ENCODE results near the gene CCL5. TPM values are rescaled to one million over a fixed set of nuclear protein-coding genes. Genes with fewer than 3 reads are reported as not detected.

The CCL5 gene
- total and polyA plus RNA-seq, 10 of the 15 experiments (the other 5 are each of a cell fraction or from before 2014, with no cell fraction given) = 45.7 to 186 (median 90.8) TPM

GRCh38 chr17:35842239-35842638 is 37.9 kb downstream of the CCL5 start (continued):
- no peak for TF ChIP-seq FOXM1 (IDR thresholded peaks at IDR 0.05; ENCODE audit: low read depth, low read length)

GRCh38 chr17:35841505-35841904 is 38.7 kb downstream of the CCL5 start:
- no TSS peak for BruUV-seq (replicated peaks)
- intact Hi-C loops (cut with micrococcal nuclease; ENCODE audit: unreplicated experiment) (no loop called here), in situ Hi-C loops (cut with MboI) (no loop called here)
- Histone ChIP-seq H3K27ac (ENCODE audit: control insufficient read depth, insufficient read depth) (no peak overlapping the region), H3K4me2 (ENCODE audit: control insufficient read depth, insufficient read depth) (no peak overlapping the region), H4K20me1 (ENCODE audit: control insufficient read depth, insufficient read depth) (no peaks in the 10 kb centered on the region), H3K4me1 (ENCODE audit: control insufficient read depth, insufficient read depth, low read length) (no peaks in the 10 kb centered on the region), H3K9me3 (replicated peaks; ENCODE audit: control insufficient read depth, insufficient read depth, low read length) (no peaks in the 10 kb centered on the region), H3K79me2 (ENCODE audit: control insufficient read depth, insufficient read depth, low read length) (no peaks in the 10 kb centered on the region), H3K9ac (ENCODE audit: control insufficient read depth, insufficient read depth, low read length) (no peak overlapping the region), H2AFZ (ENCODE audit: control insufficient read depth, low read depth, low read length) (no peak overlapping the region), H3K4me3 (no peak overlapping the region), H3K27me3 (replicated peaks in 1 of 2; ENCODE audit: control insufficient read depth in 2 of 2, insufficient read depth in 2 of 2, low read length in 1 of 2) (no peaks in the 10 kb centered on the region), H3K36me3 (ENCODE audit: control insufficient read depth in 2 of 2, insufficient read depth in 2 of 2, low read length in 1 of 2) (peaks cover 8 to 47% of the 10 kb centered on the region in 2 experiments)
- ChIA-PET SMC1A (ENCODE audit: uncharacterized antibody, unreplicated experiment) (interaction anchor here (0.5 to 1.9 kb wide), 6 partner anchors 15 to 128 kb away, joined by 3 to 8 read pairs (median 4); partner anchors contain the start of gene LYZL6), CTCF (interaction anchor here (0.6 to 2.2 kb wide), 6 partner anchors 8 to 120 kb away, joined by 3 to 7 read pairs (median 4); partner anchors contain the start of gene RDM1), POLR2A (interaction anchor here (0.6 to 0.7 kb wide), 4 partner anchors 61 to 747 kb away, joined by 3 to 8 read pairs (median 4); no protein-coding TSS in a partner anchor), RAD21 (ENCODE audit: unreplicated experiment) (interaction anchor here (0.7 to 1.1 kb wide), 2 partner anchors 10 to 18 kb away, joined by 3 read pairs; no protein-coding TSS in a partner anchor)
- no peak for FAIRE-seq
- DNase-seq (ENCODE audit: low read depth, low spot score) = no peak
- ATAC-seq = no peak
- TF ChIP-seq POU2F2 (IDR thresholded peaks at IDR 0.05; ENCODE audit: borderline replicate concordance, low read depth, low read length) (no peak), SIX5 (IDR thresholded peaks at IDR 0.05; ENCODE audit: low read depth, low read length, severe bottlenecking) (no peak), RELB (IDR thresholded peaks at IDR 0.05; ENCODE audit: low read depth) (no peak), CBX5 (IDR thresholded peaks at IDR 0.05; ENCODE audit: low read depth) (no peak), ZBTB11 (CRISPR knock-in tag; IDR thresholded peaks at IDR 0.05) (no peak), SPI1 (IDR thresholded peaks at IDR 0.05; ENCODE audit: borderline replicate concordance, insufficient read depth, low read depth, low read length) (no peak), TARDBP (IDR thresholded peaks at IDR 0.05; ENCODE audit: borderline replicate concordance) (no peak)
- TF ChIP-seq, protein P1, sequence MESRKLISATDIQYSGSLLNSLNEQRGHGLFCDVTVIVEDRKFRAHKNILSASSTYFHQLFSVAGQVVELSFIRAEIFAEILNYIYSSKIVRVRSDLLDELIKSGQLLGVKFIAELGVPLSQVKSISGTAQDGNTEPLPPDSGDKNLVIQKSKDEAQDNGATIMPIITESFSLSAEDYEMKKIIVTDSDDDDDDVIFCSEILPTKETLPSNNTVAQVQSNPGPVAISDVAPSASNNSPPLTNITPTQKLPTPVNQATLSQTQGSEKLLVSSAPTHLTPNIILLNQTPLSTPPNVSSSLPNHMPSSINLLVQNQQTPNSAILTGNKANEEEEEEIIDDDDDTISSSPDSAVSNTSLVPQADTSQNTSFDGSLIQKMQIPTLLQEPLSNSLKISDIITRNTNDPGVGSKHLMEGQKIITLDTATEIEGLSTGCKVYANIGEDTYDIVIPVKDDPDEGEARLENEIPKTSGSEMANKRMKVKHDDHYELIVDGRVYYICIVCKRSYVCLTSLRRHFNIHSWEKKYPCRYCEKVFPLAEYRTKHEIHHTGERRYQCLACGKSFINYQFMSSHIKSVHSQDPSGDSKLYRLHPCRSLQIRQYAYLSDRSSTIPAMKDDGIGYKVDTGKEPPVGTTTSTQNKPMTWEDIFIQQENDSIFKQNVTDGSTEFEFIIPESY (IDR thresholded peaks at IDR 0.05) = no peak
- TF ChIP-seq, protein P2, sequence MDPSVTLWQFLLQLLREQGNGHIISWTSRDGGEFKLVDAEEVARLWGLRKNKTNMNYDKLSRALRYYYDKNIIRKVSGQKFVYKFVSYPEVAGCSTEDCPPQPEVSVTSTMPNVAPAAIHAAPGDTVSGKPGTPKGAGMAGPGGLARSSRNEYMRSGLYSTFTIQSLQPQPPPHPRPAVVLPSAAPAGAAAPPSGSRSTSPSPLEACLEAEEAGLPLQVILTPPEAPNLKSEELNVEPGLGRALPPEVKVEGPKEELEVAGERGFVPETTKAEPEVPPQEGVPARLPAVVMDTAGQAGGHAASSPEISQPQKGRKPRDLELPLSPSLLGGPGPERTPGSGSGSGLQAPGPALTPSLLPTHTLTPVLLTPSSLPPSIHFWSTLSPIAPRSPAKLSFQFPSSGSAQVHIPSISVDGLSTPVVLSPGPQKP (IDR thresholded peaks at IDR 0.05; ENCODE audit: low read depth, low read length) = no peak
- WGBS (ENCODE audit: insufficient coverage, insufficient replicate concordance, low lambda C conversion rate, missing lambda C conversion rate) = 78% methylated on average over 3 of the region's 4 CpGs

All from GM12878 (cell line).